Caco-2 (cell line): ENCODE results near the gene FBXO4. TPM values are rescaled to one million over a fixed set of nuclear protein-coding genes. Genes with fewer than 3 reads are reported as not detected.

ENCODE experiments used
- BruUV-seq: library from RNA; stranded (reverse); fragments of 400-500 nt; replicated peaks from 2 replicates; lab custom pipeline; 2021; lab: Mats Ljungman, UMichigan
- CTCF ChIA-PET: fragments of 300-600 bp; sonication (Branson Sonifier 250); formaldehyde crosslinking; loops from one replicate; lab custom pipeline; 2022; ENCODE audit warnings: antibody characterized with exemption; lab: Charles Lee
- POLR2A ChIA-PET: fragments of 300-600 bp; sonication (Branson Sonifier 250); formaldehyde crosslinking; loops from one replicate; lab custom pipeline; 2022; ENCODE audit warnings: antibody characterized with exemption; lab: Charles Lee
- DNase-seq, 2 experiments: peaks; one replicate each; pipeline versions ENCODE4 v3.0.0 to v3.0.0-alpha.2; 2020 to 2022
- H3K27me3 ChIP-seq: replicated peaks from 2 replicates; pipeline ENCODE4 v1.6.0; 2011; ENCODE audit warnings: low read length; ENCODE audit not compliant: control insufficient read depth, insufficient read depth
- H3K36me3 ChIP-seq: 2 replicates; pipeline ENCODE4 v1.5.1; 2011; ENCODE audit warnings: low read length; ENCODE audit not compliant: control insufficient read depth, insufficient read depth
- H3K4me1 ChIP-seq: fragments of 250-450 bp; sonication (Bioruptor Pico); 2 replicates; pipeline ENCODE4 v1.5.1; 2020; ENCODE audit warnings: mild to moderate bottlenecking
- H3K4me3 ChIP-seq: 2 replicates; pipeline ENCODE4 v1.5.1; 2011; ENCODE audit warnings: low read depth, mild to moderate bottlenecking, control low read depth, low read length
- H3K9me3 ChIP-seq: fragments of 250-450 bp; sonication (Bioruptor Pico); 2 replicates; pipeline ENCODE4 v1.5.1; 2020; ENCODE audit warnings: mild to moderate bottlenecking, moderate library complexity
- H3K27ac Mint-ChIP-seq: one replicate; pipeline ENCODE4 v1.8.0; 2022; ENCODE audit warnings: mixed read lengths; ENCODE audit not compliant: unreplicated experiment
- H3K27me3 Mint-ChIP-seq: one replicate; pipeline ENCODE4 v1.8.0; 2022; ENCODE audit warnings: mixed read lengths; ENCODE audit not compliant: insufficient read depth, unreplicated experiment
- H3K36me3 Mint-ChIP-seq: one replicate; pipeline ENCODE4 v1.8.0; 2022; ENCODE audit warnings: mild to moderate bottlenecking, mixed read lengths; ENCODE audit not compliant: insufficient read depth, unreplicated experiment
- H3K4me1 Mint-ChIP-seq: one replicate; pipeline ENCODE4 v1.8.0; 2022; ENCODE audit warnings: low read depth, mixed read lengths; ENCODE audit not compliant: unreplicated experiment
- H3K4me3 Mint-ChIP-seq: one replicate; pipeline ENCODE4 v1.8.0; 2022; ENCODE audit warnings: mild to moderate bottlenecking, moderate library complexity, mixed read lengths; ENCODE audit not compliant: unreplicated experiment
- H3K9me3 Mint-ChIP-seq: one replicate; pipeline ENCODE4 v1.8.0; 2022; ENCODE audit warnings: mixed read lengths; ENCODE audit not compliant: unreplicated experiment
- CTCF ChIP-seq, 2 experiments: fragments of 200-600 bp in 1 of 2; IDR thresholded peaks; 1 replicate in 1 of 2; 2 replicates in 1 of 2; pipeline versions ENCODE4 v1.5.1 to v1.8.0; 2011 to 2022; ENCODE audit warnings: antibody characterized with exemption in 1 of 2, control low read depth in 1 of 2, inconsistent platforms in 1 of 2, low read depth in 1 of 2, low read length in 1 of 2, mild to moderate bottlenecking in 1 of 2, moderate library complexity in 1 of 2; ENCODE audit not compliant: insufficient read depth in 1 of 2, severe bottlenecking in 1 of 2, unreplicated experiment in 1 of 2
- intact Hi-C: fragments of 100-400 bp; cut with micrococcal nuclease; formaldehyde crosslinking; loops from one replicate; pipeline ENCODE4 v1.10.0; 2022; ENCODE audit not compliant: unreplicated experiment
- total RNA-seq: library from RNA; stranded (reverse); gene quantifications from 2 replicates; pipeline ENCODE4 v1.2.3, GENCODE V29; 2022

FBXO4 gene
- total RNA-seq, 1 experiment from 2014 or later = 9.7 TPM

GRCh38 chr5:41883243-41883642, 41.8 kb upstream of the FBXO4 start:
- Mint-ChIP-seq H3K4me3 (no peak overlapping the region), H3K27ac (no peak overlapping the region), H3K27me3 (no peaks in the 10 kb centered on the region), H3K9me3 (no peaks in the 10 kb centered on the region), H3K36me3 (no peaks in the 10 kb centered on the region), H3K4me1 (no peaks in the 10 kb centered on the region)
- no TSS peak for BruUV-seq
- DNase-seq = no peak
- ChIA-PET CTCF (no interaction called here), POLR2A (no interaction called here)
- H3K4me1 ChIP-seq = peaks cover 6% of the 10 kb centered on the region; the same call in 1 of the 2 replicates
- H3K9me3 ChIP-seq = peaks cover 14% of the 10 kb centered on the region; the same call in 1 of the 2 replicates
- no peak overlapping the region for H3K4me3 ChIP-seq
- no peak for TF ChIP-seq CTCF (IDR thresholded peaks at IDR 0.05; ENCODE audit: insufficient read depth in 1 of 2, low read depth in 1 of 2, low read length in 1 of 2, severe bottlenecking in 1 of 2, unreplicated experiment in 1 of 2)
- H3K36me3 ChIP-seq = no peaks in the 10 kb centered on the region
- intact Hi-C loops = no loop called here
- no peaks in the 10 kb centered on the region for H3K27me3 ChIP-seq

GRCh38 chr5:41883936-41884335, 41.1 kb upstream of the FBXO4 start:
- Mint-ChIP-seq H3K27ac (no peak overlapping the region), H3K4me3 (no peak overlapping the region), H3K9me3 (no peaks in the 10 kb centered on the region), H3K36me3 (no peaks in the 10 kb centered on the region), H3K4me1 (no peaks in the 10 kb centered on the region), H3K27me3 (no peaks in the 10 kb centered on the region)
- 0 out of 2 replicates have a peak, but pooled peaks cover under 1% of the 10 kb centered on the region for H3K4me1 ChIP-seq
- ChIA-PET CTCF (no interaction called here), POLR2A (no interaction called here)
- no peak for TF ChIP-seq CTCF (IDR thresholded peaks at IDR 0.05; ENCODE audit: insufficient read depth in 1 of 2, low read depth in 1 of 2, low read length in 1 of 2, severe bottlenecking in 1 of 2, unreplicated experiment in 1 of 2)
- BruUV-seq = no TSS peak
- H3K9me3 ChIP-seq = peaks cover 14% of the 10 kb centered on the region; the same call in 1 of the 2 replicates
- H3K27me3 ChIP-seq = no peaks in the 10 kb centered on the region
- intact Hi-C loops = no loop called here
- no peaks in the 10 kb centered on the region for H3K36me3 ChIP-seq
- DNase-seq = no peak
- no peak overlapping the region for H3K4me3 ChIP-seq

DNA sequence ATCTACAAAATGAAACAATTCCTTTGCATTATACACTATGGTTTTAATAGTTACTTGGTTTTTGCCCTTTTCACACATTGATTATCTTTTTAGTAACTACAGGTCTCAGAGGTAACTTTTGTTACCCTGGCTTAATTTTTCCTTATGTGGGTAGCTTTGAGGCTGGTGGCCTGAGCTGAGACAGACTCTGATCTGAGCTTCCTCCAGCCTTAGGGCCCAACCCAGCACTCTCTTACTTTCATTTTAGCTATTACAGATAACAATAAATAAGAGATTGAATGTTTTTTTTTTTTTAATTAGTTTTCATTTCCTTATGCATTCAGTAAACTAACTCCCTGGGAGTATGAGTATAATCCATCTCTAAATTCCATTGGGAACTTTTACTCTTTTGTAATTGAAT, 39.8 kb upstream of the FBXO4 start:
- no peaks in the 10 kb centered on the region for H3K36me3 ChIP-seq
- TF ChIP-seq CTCF (IDR thresholded peaks at IDR 0.05; ENCODE audit: insufficient read depth in 1 of 2, low read depth in 1 of 2, low read length in 1 of 2, severe bottlenecking in 1 of 2, unreplicated experiment in 1 of 2) = no peak
- no peaks in the 10 kb centered on the region for H3K36me3 Mint-ChIP-seq
- intact Hi-C loops = no loop called here
- H3K4me1 ChIP-seq = no peaks in the 10 kb centered on the region
- no TSS peak for BruUV-seq
- no peaks in the 10 kb centered on the region for H3K27me3 ChIP-seq
- CTCF ChIA-PET = no interaction called here
- no peak overlapping the region for H3K4me3 Mint-ChIP-seq
- POLR2A ChIA-PET = no interaction called here
- no peak for DNase-seq
- H3K27me3 Mint-ChIP-seq = no peaks in the 10 kb centered on the region
- no peak overlapping the region for H3K27ac Mint-ChIP-seq
- no peak overlapping the region for H3K4me3 ChIP-seq
- peaks cover 14% of the 10 kb centered on the region; the same call in 1 of the 2 replicates for H3K9me3 ChIP-seq
- H3K9me3 Mint-ChIP-seq = no peaks in the 10 kb centered on the region
- no peaks in the 10 kb centered on the region for H3K4me1 Mint-ChIP-seq
